ENCODE data around the gene FOXD2.
"Not testable (repeated sequence)": the region's sequence is repeated elsewhere in the genome, so short reads cannot be mapped to it uniquely, and the experiment has no call there.

Gene FOXD2

GRCh38 chr1:47440599-47441081 lies 2.8 kb downstream of the FOXD2 start:
- DNase-seq: no peak

- DNase-seq: no peak
Measured at GRCh38 chr1:47441450-47442106, 3.7 kb downstream of the FOXD2 start.

DNA sequence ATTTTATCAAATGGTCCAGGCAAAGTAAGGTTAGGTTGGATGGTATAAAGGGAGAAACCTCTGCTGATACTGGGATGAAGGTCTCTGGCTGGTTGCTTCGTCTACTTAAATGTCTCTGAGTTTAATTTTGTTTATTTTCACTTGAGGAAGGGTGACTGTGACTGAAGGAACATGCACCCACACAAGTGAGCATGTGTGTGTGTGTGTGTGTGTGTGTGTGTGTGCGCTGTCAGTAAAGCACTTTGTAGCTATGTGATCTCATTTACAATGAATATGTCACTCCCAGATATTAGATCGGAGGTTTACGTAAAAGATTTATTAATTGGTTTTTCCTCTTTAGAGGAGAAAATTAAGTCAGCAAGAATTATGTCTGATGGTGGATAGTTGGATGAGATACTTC lies 4.4 kb downstream of the FOXD2 start:
- no peak for DNase-seq

GRCh38 chr1:47442842-47443529 lies 5.1 kb downstream of the FOXD2 start:
- DNase-seq: no peak

GRCh38 chr1:47443530-47444296 lies 5.9 kb downstream of the FOXD2 start:
- no peak for DNase-seq

GRCh38 chr1:47444297-47444561 lies 6.4 kb downstream of the FOXD2 start:
- no peak for DNase-seq

DNA sequence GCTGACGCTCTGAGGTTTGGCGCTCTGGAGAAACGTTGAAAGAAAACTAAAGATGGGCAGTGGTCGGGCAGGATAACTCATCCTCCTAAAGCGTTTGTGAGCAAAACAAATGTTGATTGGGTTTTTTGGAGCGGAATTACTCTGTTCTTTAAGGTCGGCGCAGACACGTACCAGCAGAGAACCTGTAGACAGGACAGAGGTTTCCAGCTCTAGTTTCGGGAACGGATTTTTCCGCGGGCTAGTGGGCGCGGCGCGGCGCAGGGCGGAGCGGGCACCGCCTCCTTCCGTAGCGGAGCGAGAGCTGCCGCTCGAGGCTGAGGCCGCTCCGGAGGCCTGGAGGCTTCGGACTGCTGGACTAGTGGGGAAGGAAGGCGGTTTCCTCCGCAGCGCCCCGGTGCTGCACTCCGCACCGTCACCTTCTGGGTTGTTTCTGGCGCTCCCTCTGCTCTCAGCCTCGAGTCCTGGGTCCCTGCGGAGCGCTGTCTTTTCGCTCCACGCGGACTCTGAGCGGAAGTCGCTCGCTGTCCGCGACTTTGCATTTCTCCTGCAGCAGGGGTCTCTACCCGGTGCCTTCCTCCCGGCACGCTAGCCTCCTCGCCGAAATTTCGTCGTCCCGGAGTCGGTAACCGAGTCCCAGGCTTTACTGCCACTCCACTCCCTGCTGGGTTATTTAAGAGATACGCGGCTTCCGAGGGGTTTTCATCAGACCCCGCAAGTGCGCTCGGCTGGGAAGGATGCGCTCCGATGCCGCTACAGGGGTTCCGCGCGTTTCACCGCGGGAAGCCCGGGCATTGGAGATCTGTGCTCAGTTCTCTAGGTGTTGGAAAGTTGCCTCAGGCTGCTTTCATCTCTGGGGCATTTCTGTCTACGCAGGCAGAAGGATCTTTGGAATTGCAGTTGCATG lies 7.0 kb downstream of the FOXD2 start:
- DNase-seq: peak; percentile 52

- no peak for DNase-seq
Measured at GRCh38 chr1:47445823-47446550, 8.1 kb downstream of the FOXD2 start.

- no peak for DNase-seq
Measured at GRCh38 chr1:47448462-47449222, 10.8 kb downstream of the FOXD2 start.

- DNase-seq: no peak
Measured at GRCh38 chr1:47449822-47450552, 12.1 kb downstream of the FOXD2 start.

- DNase-seq: no peak
Measured at GRCh38 chr1:47450606-47451005, 12.8 kb downstream of the FOXD2 start.

- DNase-seq: no peak
Measured at GRCh38 chr1:47452426-47452825, 14.6 kb downstream of the FOXD2 start.

GRCh38 chr1:47453910-47454309 lies 16.1 kb downstream of the FOXD2 start:
- DNase-seq: not testable (repeated sequence)

GRCh38 chr1:47456250-47456649 lies 18.4 kb downstream of the FOXD2 start:
- DNase-seq: no peak

DNA sequence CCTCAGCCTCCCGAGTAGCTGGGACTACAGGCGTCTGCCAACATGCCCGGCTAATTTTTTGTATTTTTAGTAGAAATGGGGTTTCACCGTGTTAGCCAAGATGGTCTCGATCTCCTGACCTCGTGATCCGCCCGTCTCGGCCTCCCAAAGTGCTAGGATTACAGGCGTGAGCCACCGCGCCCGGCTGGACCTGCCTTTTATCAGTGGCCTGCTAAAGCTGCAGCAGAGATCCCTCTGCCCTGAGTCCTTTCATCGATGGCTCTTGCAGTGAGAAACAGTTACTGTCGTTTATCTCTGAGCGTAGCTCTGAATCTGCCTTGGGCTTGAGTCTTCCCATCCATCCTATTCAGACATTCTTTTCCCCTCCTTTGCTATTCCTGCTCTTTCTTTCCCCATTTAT lies 19.7 kb downstream of the FOXD2 start:
- DNase-seq: not testable (repeated sequence)

DNA sequence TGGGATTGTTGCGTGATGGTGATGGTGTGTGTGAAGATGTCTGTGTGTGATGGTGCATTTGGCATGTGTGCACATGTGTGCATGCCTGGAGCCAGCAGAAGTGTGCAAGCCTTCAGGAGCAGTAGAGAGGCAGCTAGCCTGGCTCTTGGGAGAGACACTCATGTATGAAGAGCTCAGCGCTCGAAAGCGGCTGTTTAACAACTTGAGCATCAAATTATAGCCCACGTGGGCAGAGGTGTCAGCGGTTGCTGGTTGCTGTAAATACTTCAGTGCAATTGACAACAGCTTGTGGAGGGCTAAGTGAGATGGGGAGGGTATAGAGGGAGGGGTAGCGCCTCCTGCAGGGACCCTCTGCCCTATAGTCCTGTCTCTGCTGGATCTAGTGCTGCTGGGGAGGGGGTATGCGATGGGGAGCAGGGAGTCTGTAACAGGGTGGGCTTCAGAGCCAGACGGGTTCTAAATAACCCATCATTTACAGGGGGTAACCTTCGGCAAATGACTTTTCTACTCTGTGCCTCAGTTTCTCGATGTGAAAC lies 21.5 kb downstream of the FOXD2 start:
- no peak for DNase-seq

- no peak for DNase-seq
Measured at GRCh38 chr1:47460040-47460439, 22.2 kb downstream of the FOXD2 start.

GRCh38 chr1:47460456-47460855 lies 22.6 kb downstream of the FOXD2 start:
- no peak for DNase-seq

- DNase-seq: peak; percentile 52
Measured at GRCh38 chr1:47465605-47466004, 27.8 kb downstream of the FOXD2 start.

GRCh38 chr1:47468709-47469389 lies 31.0 kb downstream of the FOXD2 start:
- DNase-seq: no peak
